ENCODE measurements around the gene PZP.

Gene PZP

DNA sequence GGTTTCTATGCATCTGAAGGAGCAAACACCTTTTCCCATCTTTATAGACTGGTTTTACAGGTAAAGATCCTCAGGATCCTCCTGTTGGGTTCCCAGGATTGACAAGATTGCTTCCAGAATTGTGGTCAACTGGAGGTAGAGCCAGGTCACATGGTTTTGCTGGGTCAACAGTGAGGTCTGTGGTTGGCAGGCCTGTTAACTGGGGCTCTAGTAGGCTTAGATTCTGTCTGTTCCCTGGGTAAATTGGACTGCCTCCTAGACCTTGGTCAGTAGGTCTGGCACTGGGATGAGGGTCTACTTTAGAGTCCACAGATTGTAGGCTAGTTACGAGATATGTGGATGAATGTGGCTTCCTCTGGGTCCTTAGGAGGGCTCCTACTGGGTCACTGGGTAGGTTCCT lies 3.5 kb upstream of the PZP start:
- Histone ChIP-seq H3K9ac (ENCODE audit: low read length) (no peak overlapping the region), H3K18ac (ENCODE audit: low read length) (no peak overlapping the region), H3K4me2 (ENCODE audit: low read length) (no peak overlapping the region), H3K9me3 (ENCODE audit: insufficient read depth, low read depth, low read length) (no peaks in the 10 kb centered on the region), H3K14ac (ENCODE audit: low read length) (no peak overlapping the region), H2BK120ac (ENCODE audit: insufficient read depth, low read length, poor library complexity) (no peak overlapping the region), H3K4me3 (ENCODE audit: low read depth, low read length) (no peak overlapping the region), H4K91ac (ENCODE audit: low read depth, low read length) (no peak overlapping the region), H3K36me3 (ENCODE audit: control insufficient read depth in 1 of 2, insufficient read depth in 2 of 2, low read length in 2 of 2) (no peaks in the 10 kb centered on the region), H2AFZ (ENCODE audit: insufficient read depth, low read length, poor library complexity) (no peak overlapping the region), H2AK5ac (ENCODE audit: low read length) (no peak overlapping the region), H3K27ac (ENCODE audit: low read depth, low read length) (no peak overlapping the region), H3K4me1 (ENCODE audit: control insufficient read depth in 1 of 2, insufficient read depth in 2 of 2, low read length in 2 of 2) (no peaks in the 10 kb centered on the region), H3K79me2 (ENCODE audit: control insufficient read depth, insufficient read depth, low read length, poor library complexity) (no peaks in the 10 kb centered on the region), H4K8ac (ENCODE audit: low read depth, low read length) (no peak overlapping the region), H2BK12ac (ENCODE audit: low read length) (no peak overlapping the region), H4K12ac (ENCODE audit: low read depth, low read length) (no peak overlapping the region), H3K79me1 (ENCODE audit: low read length) (no peaks in the 10 kb centered on the region), H3K23ac (ENCODE audit: low read length) (no peak overlapping the region), H2BK5ac (ENCODE audit: low read depth, low read length, poor library complexity) (no peak overlapping the region), H3K4ac (ENCODE audit: low read depth, low read length) (no peak overlapping the region), H3K27me3 (ENCODE audit: insufficient read depth, low read length) (no peaks in the 10 kb centered on the region)
- no peak for DNase-seq
- WGBS (ENCODE audit: extremely low coverage, insufficient coverage, insufficient read length): no CpG with 5 or more reads among the region's 1 CpG

DNA sequence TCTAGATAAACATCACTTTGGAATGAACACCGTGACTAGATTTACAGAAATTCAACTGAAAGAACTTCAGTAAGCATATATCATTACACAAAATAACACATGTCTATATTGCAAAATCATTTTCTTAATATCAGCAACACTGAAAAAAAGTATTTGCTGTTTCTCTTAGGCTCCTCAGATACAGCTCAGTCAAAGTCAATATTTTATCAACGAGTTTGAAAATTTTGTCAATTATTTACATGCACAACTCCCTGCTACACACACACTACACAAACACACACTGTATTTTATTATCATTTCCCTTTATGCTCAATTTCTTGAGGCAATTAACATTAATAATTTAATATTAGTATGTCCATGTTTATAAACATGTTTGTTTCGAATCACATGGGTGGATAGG lies 3.8 kb downstream of the PZP start:
- Histone ChIP-seq H3K4me1 (ENCODE audit: control insufficient read depth in 1 of 2, insufficient read depth in 2 of 2, low read length in 2 of 2) (no peaks in the 10 kb centered on the region), H4K8ac (ENCODE audit: low read depth, low read length) (no peak overlapping the region), H3K14ac (ENCODE audit: low read length) (no peak overlapping the region), H2BK12ac (ENCODE audit: low read length) (no peak overlapping the region), H3K23ac (ENCODE audit: low read length) (no peak overlapping the region), H3K27me3 (ENCODE audit: insufficient read depth, low read length) (no peaks in the 10 kb centered on the region), H2AK5ac (ENCODE audit: low read length) (no peak overlapping the region), H3K4me3 (ENCODE audit: low read depth, low read length) (no peak overlapping the region), H3K27ac (ENCODE audit: low read depth, low read length) (no peak overlapping the region), H2BK5ac (ENCODE audit: low read depth, low read length, poor library complexity) (no peak overlapping the region), H4K12ac (ENCODE audit: low read depth, low read length) (no peak overlapping the region), H2AFZ (ENCODE audit: insufficient read depth, low read length, poor library complexity) (no peak overlapping the region), H3K36me3 (ENCODE audit: control insufficient read depth in 1 of 2, insufficient read depth in 2 of 2, low read length in 2 of 2) (no peaks in the 10 kb centered on the region), H3K4ac (ENCODE audit: low read depth, low read length) (no peak overlapping the region), H3K79me1 (ENCODE audit: low read length) (no peaks in the 10 kb centered on the region), H3K4me2 (ENCODE audit: low read length) (no peak overlapping the region), H3K18ac (ENCODE audit: low read length) (no peak overlapping the region), H3K9ac (ENCODE audit: low read length) (no peak overlapping the region), H2BK120ac (ENCODE audit: insufficient read depth, low read length, poor library complexity) (no peak overlapping the region), H3K79me2 (ENCODE audit: control insufficient read depth, insufficient read depth, low read length, poor library complexity) (no peaks in the 10 kb centered on the region), H3K9me3 (ENCODE audit: insufficient read depth, low read depth, low read length) (no peaks in the 10 kb centered on the region), H4K91ac (ENCODE audit: low read depth, low read length) (no peak overlapping the region)
- no CpG with 5 or more reads among the region's 3 CpGs for WGBS (ENCODE audit: extremely low coverage, insufficient coverage, insufficient read length)
- peak in 1 of 2 donors; percentile 30 for DNase-seq

GRCh38 chr12:9198012-9198411 lies 10.2 kb downstream of the PZP start:
- no peaks in the 10 kb centered on the region for H3K36me3 ChIP-seq (ENCODE audit: control insufficient read depth in 1 of 2, insufficient read depth in 2 of 2, low read length in 2 of 2)
- H3K79me1 ChIP-seq (ENCODE audit: low read length): no peaks in the 10 kb centered on the region
- H3K79me2 ChIP-seq (ENCODE audit: control insufficient read depth, insufficient read depth, low read length, poor library complexity): no peaks in the 10 kb centered on the region
- no peak overlapping the region for H2BK120ac ChIP-seq (ENCODE audit: insufficient read depth, low read length, poor library complexity)
- H3K4me1 ChIP-seq (ENCODE audit: control insufficient read depth in 1 of 2, insufficient read depth in 2 of 2, low read length in 2 of 2): no peaks in the 10 kb centered on the region
- no peak overlapping the region for H2BK12ac ChIP-seq (ENCODE audit: low read length)
- no peaks in the 10 kb centered on the region for H3K27me3 ChIP-seq (ENCODE audit: insufficient read depth, low read length)
- no peak overlapping the region for H3K4me2 ChIP-seq (ENCODE audit: low read length)
- H3K27ac ChIP-seq (ENCODE audit: low read depth, low read length): no peak overlapping the region
- H3K23ac ChIP-seq (ENCODE audit: low read length): no peak overlapping the region
- no peak overlapping the region for H3K4me3 ChIP-seq (ENCODE audit: low read depth, low read length)
- no peak overlapping the region for H4K8ac ChIP-seq (ENCODE audit: low read depth, low read length)
- DNase-seq: no peak
- no peak overlapping the region for H4K91ac ChIP-seq (ENCODE audit: low read depth, low read length)
- no peak overlapping the region for H3K4ac ChIP-seq (ENCODE audit: low read depth, low read length)
- H3K9ac ChIP-seq (ENCODE audit: low read length): no peak overlapping the region
- no peak overlapping the region for H2AFZ ChIP-seq (ENCODE audit: insufficient read depth, low read length, poor library complexity)
- no peak overlapping the region for H4K12ac ChIP-seq (ENCODE audit: low read depth, low read length)
- H3K14ac ChIP-seq (ENCODE audit: low read length): no peak overlapping the region
- H2BK5ac ChIP-seq (ENCODE audit: low read depth, low read length, poor library complexity): no peak overlapping the region
- H3K9me3 ChIP-seq (ENCODE audit: insufficient read depth, low read depth, low read length): no peaks in the 10 kb centered on the region
- no peak overlapping the region for H2AK5ac ChIP-seq (ENCODE audit: low read length)
- H3K18ac ChIP-seq (ENCODE audit: low read length): no peak overlapping the region

DNA sequence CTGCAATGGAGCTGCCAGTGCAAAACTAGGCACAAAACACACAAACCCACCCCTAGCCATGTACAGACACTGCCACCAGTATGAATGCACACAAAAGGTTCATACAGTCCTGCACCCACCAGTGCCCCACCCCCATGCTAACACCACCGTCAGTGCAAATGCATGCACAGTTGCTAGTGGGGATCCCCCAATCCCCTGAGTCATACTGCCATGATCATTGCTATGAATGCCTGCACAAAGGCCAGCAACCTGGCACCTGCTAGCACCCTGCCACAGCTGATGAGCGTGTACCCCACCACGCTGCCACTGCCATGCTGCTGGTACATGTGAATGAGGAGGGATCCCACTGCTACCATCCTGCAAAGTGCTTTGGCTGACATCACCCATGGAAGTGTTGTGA lies 23.9 kb downstream of the PZP start:
- H3K27ac ChIP-seq (ENCODE audit: low read depth, low read length): no peak overlapping the region
- H3K27me3 ChIP-seq (ENCODE audit: insufficient read depth, low read length): no peaks in the 10 kb centered on the region
- H3K4ac ChIP-seq (ENCODE audit: low read depth, low read length): no peak overlapping the region
- no peak overlapping the region for H4K8ac ChIP-seq (ENCODE audit: low read depth, low read length)
- DNase-seq: no peak
- no peak overlapping the region for H3K9ac ChIP-seq (ENCODE audit: low read length)
- H4K12ac ChIP-seq (ENCODE audit: low read depth, low read length): no peak overlapping the region
- no peak overlapping the region for H2BK5ac ChIP-seq (ENCODE audit: low read depth, low read length, poor library complexity)
- no peak overlapping the region for H3K18ac ChIP-seq (ENCODE audit: low read length)
- no peaks in the 10 kb centered on the region for H3K36me3 ChIP-seq (ENCODE audit: control insufficient read depth in 1 of 2, insufficient read depth in 2 of 2, low read length in 2 of 2)
- no peak overlapping the region for H2AK5ac ChIP-seq (ENCODE audit: low read length)
- WGBS (ENCODE audit: extremely low coverage, insufficient coverage, insufficient read length): no CpG with 5 or more reads among the region's 3 CpGs
- H3K4me1 ChIP-seq (ENCODE audit: control insufficient read depth in 1 of 2, insufficient read depth in 2 of 2, low read length in 2 of 2): no peaks in the 10 kb centered on the region
- H4K91ac ChIP-seq (ENCODE audit: low read depth, low read length): no peak overlapping the region
- peak overlapping the region; percentile 53 for H3K4me3 ChIP-seq (ENCODE audit: low read depth, low read length)
- no peaks in the 10 kb centered on the region for H3K79me2 ChIP-seq (ENCODE audit: control insufficient read depth, insufficient read depth, low read length, poor library complexity)
- H3K79me1 ChIP-seq (ENCODE audit: low read length): no peaks in the 10 kb centered on the region
- H2BK120ac ChIP-seq (ENCODE audit: insufficient read depth, low read length, poor library complexity): no peak overlapping the region
- H3K14ac ChIP-seq (ENCODE audit: low read length): no peak overlapping the region
- H3K23ac ChIP-seq (ENCODE audit: low read length): no peak overlapping the region
- no peak overlapping the region for H2BK12ac ChIP-seq (ENCODE audit: low read length)
- H3K4me2 ChIP-seq (ENCODE audit: low read length): no peak overlapping the region
- H3K9me3 ChIP-seq (ENCODE audit: insufficient read depth, low read depth, low read length): peaks cover 2% of the 10 kb centered on the region
- H2AFZ ChIP-seq (ENCODE audit: insufficient read depth, low read length, poor library complexity): no peak overlapping the region

GRCh38 chr12:9180810-9181209 lies 27.4 kb downstream of the PZP start:
- Histone ChIP-seq H4K12ac (ENCODE audit: low read depth, low read length) (no peak overlapping the region), H2AFZ (ENCODE audit: insufficient read depth, low read length, poor library complexity) (no peak overlapping the region), H3K36me3 (ENCODE audit: control insufficient read depth in 1 of 2, insufficient read depth in 2 of 2, low read length in 2 of 2) (no peaks in the 10 kb centered on the region), H4K91ac (ENCODE audit: low read depth, low read length) (no peak overlapping the region), H3K79me2 (ENCODE audit: control insufficient read depth, insufficient read depth, low read length, poor library complexity) (no peaks in the 10 kb centered on the region), H3K9me3 (ENCODE audit: insufficient read depth, low read depth, low read length) (peaks cover 2% of the 10 kb centered on the region), H3K23ac (ENCODE audit: low read length) (no peak overlapping the region), H3K4ac (ENCODE audit: low read depth, low read length) (no peak overlapping the region), H3K79me1 (ENCODE audit: low read length) (no peaks in the 10 kb centered on the region), H3K4me1 (ENCODE audit: control insufficient read depth in 1 of 2, insufficient read depth in 2 of 2, low read length in 2 of 2) (no peaks in the 10 kb centered on the region), H2BK12ac (ENCODE audit: low read length) (no peak overlapping the region), H3K27ac (ENCODE audit: low read depth, low read length) (no peak overlapping the region), H3K9ac (ENCODE audit: low read length) (no peak overlapping the region), H2BK120ac (ENCODE audit: insufficient read depth, low read length, poor library complexity) (no peak overlapping the region), H3K27me3 (ENCODE audit: insufficient read depth, low read length) (no peaks in the 10 kb centered on the region), H3K18ac (ENCODE audit: low read length) (no peak overlapping the region), H4K8ac (ENCODE audit: low read depth, low read length) (no peak overlapping the region), H3K4me3 (ENCODE audit: low read depth, low read length) (no peak overlapping the region), H3K14ac (ENCODE audit: low read length) (no peak overlapping the region), H2BK5ac (ENCODE audit: low read depth, low read length, poor library complexity) (no peak overlapping the region), H2AK5ac (ENCODE audit: low read length) (no peak overlapping the region), H3K4me2 (ENCODE audit: low read length) (no peak overlapping the region)
- no CpG with 5 or more reads among the region's 4 CpGs for WGBS (ENCODE audit: extremely low coverage, insufficient coverage, insufficient read length)
- no peak for DNase-seq
